Hepatocyte (in vitro differentiated cells): ENCODE data around the gene RABAC1.

Source experiments
- CTCF ChIP-seq: fragments of 200-600 bp; sonication (generic); IDR thresholded peaks from 2 replicates; pipeline ENCODE4 v1.5.1; 2016; ENCODE audit warnings: antibody characterized with exemption, mild to moderate bottlenecking; ENCODE audit not compliant: poor library complexity
- EZH2 ChIP-seq: fragments of 200-600 bp; sonication (generic); IDR thresholded peaks from 2 replicates; pipeline ENCODE4 v1.6.1; 2016; ENCODE audit warnings: antibody characterized with exemption, mild to moderate bottlenecking, borderline replicate concordance
- EZH2phosphoT487 ChIP-seq: fragments of 200-600 bp; sonication (generic); IDR thresholded peaks from one replicate; pipeline ENCODE4 v1.6.1; 2018; ENCODE audit warnings: antibody characterized with exemption, mild to moderate bottlenecking, low read depth, moderate library complexity; ENCODE audit not compliant: unreplicated experiment, severe bottlenecking

- no peak for TF ChIP-seq CTCF
- no peak for TF ChIP-seq EZH2phosphoT487
- no peak for TF ChIP-seq EZH2
Observed at GRCh38 chr19:41933693-41934426, 25.3 kb downstream of the RABAC1 start.
